ENCODE results near the gene FCRLB.
"Not testable (repeated sequence)": the region's sequence is repeated elsewhere in the genome, so short reads cannot be mapped to it uniquely, and the experiment has no call there.

FCRLB gene

DNA sequence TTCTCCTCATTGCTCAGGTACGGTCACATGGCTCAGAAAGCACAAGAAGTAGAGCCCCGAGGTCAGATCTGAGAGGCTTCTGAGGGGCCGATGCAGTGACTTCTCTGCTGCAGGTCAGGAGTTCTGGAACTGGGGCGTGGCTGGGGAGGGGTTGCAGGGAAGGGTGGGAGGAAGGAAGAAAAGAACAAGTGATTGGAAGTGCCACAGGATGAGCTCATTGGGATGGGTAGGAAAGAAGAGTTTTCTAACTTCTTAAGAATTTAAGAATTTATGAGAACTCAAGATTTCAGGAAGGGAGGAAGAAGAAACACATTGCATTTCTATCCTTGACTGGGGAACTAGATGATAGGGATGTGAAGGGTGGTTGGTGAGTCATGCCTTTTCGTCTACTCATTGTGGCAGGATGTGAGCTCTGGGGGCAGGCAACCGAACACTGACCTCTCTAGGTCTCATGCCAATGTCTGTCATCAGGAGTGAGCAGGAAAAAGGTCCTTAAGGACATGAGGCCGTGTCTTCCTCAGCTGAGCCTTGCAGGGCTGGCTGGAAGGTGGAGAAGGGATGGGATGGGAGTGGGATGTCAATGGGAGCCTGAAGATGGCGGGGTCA lies 497 bp downstream of the FCRLB start:
- no peak for DNase-seq

DNA sequence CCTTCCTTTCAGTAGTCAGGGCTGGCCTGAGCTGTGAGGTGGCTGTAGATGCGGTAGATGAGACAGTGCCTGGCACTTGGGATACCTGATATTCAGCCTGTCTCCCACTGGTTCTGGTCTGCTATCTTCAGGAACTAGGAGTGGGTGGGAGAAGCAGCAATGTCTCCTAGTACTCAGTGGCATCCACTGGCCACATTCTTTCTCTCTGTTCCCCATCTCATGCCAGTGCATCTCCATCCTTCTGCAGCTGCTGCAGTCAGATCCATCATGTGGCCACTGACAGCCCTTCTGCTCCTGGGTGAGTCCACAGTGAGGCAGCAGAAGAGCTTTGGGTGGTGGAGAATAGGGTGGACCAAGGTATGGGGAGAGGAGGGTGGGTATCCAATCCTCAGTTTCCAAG lies 1.1 kb downstream of the FCRLB start:
- no peak for DNase-seq

DNA sequence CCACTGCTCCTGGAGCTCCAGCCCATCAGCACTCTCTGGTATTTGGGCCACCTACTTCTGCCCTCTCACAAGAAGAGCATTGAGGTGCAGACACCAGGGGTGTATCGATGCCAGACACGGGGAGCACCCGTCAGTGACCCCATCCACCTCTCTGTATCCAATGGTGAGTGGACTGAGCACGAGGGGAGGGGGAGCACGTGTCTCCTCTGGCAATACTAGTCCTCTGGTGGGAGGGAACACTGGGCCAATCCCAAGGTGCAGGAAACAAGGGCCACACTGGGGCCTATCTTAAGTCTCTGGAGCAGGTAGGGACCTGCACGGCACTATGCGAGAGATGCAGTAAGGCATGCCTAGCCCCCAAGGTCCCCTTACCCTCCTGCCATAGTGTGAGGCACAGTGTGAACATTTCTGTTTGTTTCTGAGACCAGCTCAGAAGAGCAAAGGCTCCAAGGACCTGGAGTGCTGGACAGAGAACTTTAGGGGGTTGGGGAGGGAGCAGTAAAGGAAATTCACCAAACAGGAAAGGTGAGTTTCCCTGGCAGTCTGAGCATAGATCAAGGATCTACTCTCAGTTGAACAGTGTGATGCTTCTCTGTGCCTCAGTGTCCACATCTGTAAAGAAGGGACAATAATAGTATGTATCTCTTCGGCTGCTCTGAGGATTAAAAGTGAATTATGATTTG lies 2.3 kb downstream of the FCRLB start:
- DNase-seq, result no peak

DNA sequence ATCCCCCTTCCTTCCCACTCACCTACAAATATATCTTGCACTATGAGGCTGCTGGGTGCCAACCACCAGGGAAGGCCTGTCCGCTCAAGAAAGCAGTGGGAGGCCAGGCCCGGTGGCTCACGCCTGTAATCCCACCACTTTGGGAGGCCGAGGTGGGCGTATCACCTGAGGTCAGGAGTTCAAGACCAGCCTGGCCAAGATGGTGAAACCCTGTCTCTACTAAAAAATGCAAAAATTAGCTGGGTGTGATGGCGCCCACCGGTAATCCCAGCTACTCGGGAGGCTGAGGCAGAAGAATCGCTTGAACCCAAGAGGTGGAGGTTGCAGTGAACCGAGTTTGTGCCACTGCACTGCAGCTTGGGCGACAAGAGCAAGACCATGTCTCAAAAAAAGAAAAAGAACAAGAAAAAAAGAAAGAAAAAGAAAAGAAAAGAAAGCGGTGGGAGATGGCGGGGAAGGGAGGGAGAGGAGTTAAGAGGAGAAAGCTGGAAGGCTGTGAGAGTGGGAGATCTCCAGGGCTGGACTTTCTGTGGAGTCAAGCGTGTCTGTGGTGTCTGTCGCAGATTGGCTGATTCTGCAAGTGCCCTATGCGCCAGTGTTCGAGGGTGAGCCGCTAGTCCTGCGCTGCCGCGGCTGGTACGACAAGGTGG lies 4.0 kb downstream of the FCRLB start:
- not testable (repeated sequence) for DNase-seq

DNA sequence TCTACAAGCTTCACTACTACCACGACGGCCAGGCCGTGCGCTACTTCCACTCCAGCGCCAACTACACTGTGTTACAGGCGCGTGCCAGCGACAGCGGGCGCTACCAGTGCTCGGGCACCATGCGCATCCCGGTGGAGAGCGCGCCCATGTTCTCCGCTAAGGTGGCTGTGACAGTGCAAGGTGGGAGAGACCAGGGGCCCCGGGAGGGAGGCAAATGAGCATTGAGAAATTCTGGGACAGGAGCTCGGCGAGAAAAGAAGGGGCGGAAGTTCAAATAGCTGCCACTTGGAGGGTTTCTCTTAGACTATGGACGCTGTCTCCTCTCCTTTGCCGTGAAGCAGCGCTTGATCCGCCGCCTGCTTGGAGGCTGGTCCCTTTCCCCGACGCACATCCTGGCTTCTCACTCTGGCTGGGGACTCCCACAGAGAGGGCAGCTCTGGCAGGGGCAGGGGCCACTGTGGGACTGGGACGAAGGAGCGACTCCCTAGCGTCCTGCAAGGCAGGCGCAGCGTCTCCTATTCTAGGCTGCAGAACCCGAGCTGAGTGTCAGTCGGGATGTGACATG lies 4.6 kb downstream of the FCRLB start:
- no peak for DNase-seq

DNA sequence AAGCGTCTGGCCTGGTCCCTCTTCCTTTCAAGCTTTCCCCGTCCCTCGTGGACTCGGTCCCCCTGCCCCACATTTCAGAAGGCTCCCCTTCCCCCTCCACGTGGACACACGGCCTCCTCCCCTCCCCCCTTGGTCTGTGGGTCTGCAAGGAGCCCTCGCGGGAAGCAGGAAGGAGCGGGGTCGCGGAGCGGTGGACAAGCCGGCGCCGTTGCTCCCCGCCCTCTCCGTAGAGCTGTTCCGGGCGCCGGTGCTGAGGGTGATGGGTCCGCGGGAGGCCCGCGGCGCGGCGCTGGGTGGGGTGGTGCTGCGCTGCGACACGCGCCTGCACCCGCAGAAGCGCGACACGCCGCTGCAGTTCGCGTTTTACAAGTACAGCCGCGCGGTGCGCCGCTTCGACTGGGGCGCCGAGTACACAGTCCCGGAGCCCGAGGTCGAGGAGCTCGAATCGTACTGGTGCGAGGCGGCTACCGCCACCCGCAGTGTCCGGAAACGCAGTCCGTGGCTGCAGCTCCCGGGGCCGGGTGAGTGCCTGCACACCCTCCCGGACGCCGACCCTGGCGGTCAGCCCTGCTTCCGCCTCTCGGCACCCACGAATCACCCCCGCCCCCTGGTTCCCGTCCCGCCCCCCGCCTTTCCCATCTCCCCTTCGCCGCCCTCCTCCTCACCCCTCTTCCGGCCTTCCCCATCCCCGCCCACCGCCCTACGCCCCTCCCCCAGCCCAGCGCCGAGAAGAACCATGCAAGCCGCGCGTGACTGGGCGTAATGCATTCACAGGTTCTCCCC lies 5.3 kb downstream of the FCRLB start:
- DNase-seq, result no peak

DNA sequence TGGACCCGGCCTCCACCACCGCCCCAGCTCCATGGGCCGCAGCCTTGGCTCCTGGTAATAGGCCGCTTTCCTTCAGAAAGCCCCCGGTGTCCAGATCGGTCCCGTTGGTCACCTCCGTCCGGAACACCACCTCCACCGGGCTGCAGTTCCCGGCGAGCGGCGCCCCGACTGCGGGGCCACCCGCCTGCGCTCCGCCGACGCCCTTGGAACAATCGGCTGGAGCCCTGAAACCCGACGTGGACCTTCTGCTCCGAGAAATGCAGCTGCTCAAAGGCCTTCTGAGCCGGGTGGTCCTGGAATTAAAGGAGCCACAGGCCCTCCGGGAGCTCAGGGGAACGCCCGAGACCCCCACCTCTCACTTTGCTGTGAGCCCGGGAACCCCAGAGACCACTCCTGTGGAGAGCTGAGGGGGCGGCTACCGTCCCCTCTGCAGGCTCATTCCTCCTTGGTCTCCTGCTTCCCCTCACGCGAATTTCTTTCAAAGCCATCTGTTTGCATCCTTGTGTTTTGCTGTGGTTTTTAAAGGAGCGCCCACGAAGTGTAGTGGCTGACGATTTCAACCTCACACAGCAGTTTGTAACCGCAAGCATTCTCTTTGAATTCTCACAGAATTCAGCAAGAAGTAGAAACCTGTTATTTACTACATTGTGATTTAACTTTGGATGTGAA lies 6.0 kb downstream of the FCRLB start:
- DNase-seq, result no peak

DNA sequence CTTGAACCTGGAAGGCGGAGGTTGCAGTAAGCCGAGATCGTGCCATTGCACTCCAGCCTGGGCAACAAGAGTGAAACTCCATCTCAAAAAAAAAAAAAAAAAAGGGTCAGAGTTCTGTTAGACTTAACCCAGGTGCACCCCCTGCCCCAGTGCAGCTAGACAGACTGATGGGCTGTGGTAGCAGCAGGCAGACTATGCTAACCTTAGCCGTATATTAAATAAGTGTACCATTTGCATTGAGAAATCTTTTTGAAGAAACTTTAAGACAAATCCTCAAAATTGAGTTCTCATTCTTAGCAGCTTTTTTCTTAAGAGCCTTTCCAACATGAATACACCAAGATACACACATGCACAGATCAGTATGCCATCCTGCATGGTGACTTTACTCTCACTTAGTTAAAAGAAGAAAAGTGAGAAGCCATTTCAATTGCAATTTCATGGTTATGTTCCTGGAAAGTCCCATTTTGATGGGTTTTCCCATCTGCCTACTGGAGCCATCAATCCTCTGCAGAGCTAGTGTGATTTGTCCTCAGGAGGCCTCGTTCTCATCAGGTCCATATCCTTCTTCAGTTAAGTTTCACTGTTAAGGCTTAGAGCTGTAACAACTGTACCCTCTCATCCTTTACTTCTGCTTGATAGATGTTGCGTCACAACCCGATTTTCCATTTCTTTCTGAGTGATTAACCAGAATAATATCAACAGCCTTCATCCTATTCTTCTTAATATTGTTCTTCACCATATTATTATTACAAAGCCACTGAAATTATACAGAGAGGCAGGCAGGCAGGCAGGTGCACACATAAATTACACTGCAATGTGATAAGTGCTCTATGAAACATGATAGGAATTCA lies 7.3 kb downstream of the FCRLB start:
- DNase-seq, result no peak

DNA sequence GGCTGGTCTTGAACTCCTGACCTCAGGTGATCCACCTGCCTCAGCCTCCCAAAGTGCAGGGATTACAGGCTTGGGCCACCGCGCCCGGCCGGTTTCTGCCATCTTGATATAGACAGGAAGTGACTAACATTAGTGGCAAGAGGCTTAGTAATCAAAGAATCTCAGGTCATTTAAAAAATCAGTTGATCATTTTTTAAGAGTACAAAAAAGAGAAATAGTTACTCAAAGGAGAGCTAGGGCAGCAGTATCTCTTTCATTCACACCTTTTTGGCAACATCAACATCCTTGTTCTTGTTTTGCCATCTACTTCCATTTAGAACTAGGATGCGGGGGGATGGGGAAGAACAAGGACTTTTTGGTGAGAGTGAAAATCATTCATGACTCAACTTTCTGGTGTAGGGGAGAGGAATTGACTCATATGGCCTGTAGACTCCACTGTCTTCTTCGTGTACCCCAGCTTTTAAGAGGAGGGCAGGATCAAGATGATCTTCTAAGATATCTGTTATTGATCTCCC lies 8.8 kb downstream of the FCRLB start:
- no peak for DNase-seq

DNA sequence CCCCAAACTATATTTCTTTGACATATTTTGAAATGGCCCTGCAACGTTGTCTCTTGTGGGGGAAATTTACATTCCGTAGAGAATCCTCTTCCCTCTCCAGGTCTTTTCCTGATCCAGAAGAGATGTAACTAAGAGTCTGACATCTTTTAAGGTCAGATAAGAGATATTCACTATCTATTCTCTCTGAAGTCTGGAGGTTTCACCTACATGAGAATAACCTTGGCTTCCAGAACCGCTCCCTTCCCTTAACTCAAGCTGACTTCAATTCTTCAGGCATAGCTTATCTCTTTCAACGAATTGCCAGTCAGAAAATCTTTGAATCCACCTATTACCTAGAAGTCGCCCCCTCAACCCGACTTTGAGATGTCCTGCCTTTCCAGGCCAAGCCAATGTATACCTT lies 9.9 kb downstream of the FCRLB start:
- DNase-seq, result no peak

DNA sequence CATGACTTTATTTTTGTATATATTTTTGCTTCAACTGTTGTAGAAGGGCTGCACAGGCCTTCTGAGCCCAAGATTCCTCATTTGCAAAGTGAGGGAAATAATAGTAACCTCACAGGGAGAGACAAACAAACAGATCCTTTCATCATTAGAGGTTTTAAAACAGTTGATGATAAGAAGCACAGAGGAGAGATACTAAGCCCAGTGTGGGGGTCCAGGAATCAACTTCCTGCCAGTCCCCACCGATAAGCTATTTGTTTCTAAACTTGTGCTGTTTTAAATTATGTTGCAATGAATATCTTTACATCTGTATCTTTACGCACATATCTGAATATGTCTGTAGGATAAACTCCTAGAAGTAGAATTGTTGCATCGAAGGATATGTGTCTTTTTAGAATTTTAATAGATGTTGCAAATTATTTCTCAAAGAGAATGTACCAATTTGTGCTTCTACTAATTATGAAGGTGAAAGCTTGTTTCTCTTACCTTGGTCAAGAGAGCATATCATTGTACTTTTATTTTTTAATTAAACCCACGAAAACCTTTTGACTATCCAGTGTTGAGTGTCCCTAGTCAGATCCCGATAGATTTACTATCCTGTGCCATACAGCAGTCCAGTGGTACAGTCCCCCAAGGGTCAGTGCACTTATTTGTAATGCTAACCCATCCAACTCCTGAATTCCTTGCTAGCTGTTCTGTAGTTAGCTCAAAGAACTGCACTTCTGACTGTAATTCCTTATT lies 10.8 kb downstream of the FCRLB start:
- DNase-seq, result no peak

DNA sequence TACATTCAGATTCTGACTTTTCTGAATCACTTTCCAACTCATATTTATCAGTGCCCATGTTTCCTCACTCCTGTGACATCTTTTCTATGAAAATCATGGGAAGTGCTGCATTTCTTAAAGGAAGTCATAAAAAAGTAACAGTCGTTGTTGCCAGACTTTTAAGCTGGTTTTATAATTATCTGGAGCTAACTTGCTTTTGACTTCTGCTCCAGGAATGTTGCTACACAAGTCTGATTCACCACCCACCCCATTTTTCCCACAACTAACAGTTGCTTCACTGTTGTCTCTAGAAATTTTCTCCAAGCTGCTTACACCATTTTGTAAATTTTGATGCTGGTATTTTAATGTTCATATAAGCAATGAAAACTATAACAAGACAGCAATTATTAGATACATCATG lies 12.2 kb downstream of the FCRLB start:
- DNase-seq, result no peak

DNA sequence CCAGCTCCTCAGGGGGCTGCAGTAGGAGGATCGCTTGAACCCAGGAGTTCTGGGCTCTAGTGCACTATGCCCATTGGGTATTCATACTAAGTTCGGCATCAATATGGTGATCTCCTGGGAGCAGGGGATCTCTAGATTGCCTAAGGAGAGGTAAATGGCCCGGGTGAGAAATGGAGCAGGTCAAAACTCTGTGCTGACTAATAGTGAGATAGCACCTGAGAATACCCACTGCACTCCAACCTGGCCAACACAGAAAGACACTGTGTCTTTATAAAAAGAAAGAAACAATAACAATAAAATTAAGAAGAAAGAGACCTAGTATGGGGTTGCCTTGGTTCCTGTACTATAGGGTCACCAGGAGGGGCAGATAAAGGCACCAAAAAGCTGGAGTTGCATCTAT lies 14.5 kb downstream of the FCRLB start:
- no peak for DNase-seq

DNA sequence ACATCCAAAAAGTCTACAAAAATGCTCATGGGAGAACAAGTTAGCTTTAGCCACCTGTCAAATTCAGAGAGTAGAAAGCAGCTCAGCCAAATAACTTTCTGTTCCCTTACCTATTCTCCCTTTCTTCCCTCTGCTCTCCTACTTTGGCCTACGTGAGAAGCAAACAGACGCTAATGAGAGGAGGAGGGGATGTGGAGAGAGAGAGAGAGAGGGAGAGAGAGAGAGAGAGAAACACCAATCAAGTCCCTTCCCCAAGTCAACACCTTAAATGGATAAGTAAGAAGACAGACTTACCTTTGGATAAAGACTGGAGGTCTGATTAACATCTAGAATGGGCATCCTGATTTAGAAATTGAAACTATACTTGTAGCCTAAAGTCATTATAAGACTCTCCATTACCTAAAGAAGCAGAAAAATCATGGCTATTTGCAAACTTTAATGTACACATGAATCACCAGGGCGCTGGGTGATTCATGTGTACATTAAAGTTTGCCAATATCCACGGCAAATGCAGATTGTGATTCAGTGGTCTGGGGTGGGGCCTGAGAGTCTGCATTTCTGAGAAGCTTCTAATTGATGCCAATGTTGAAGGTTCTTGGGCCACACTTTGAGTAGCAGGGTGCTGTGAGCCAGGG lies 15.1 kb downstream of the FCRLB start:
- no peak for DNase-seq

DNA sequence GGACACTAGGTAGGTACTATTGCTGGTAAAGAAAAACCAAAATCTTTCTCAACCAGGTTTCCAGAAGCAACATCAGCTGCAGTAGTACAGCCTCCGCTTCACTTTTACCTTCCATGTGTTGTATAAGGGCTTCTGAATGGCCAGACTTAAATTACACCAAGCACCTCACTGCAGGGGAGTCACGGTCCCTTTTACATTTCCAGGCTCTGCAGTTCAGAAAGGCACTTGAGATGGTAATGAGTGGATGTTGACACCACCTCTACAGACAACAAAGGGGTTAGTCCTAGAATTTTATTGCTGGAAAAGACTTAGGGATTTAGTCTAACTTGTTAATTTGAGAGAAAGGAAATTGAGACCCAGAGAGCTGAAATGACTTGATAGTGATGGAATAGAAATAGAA lies 16.3 kb downstream of the FCRLB start:
- peak in 1 of 2 experiments; percentile 26 for DNase-seq

DNA sequence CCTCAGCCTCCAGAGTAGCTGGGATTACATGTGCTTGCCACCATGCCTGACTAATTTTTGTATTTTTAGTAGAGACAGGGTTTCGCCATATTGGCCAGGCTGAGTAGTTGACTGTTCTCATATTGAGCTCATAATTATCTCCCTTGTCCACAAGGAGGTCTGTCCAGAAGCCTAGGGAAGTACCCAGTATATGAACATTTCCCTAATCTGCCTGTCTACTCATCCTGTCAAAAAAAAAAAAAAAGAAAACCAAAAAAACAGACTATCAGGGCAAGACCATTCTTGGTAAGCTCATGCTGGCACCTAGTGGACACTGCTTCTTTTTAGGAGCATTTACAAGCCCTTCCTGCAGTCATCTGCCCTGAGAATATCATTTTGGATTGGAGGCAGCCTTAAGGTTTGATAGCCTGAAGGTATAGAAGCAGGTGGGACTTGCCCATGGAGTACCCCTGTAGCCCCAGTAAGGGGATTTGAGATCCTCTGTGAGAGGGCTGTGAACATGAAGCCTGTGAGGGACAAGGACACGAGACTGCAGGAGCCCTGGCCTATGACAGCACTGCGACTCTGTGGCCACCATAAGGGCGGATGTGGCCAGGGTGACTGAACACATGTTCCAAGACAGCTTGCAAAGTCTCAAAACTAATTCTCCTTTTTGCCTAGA lies 17.4 kb downstream of the FCRLB start:
- no peak for DNase-seq

DNA sequence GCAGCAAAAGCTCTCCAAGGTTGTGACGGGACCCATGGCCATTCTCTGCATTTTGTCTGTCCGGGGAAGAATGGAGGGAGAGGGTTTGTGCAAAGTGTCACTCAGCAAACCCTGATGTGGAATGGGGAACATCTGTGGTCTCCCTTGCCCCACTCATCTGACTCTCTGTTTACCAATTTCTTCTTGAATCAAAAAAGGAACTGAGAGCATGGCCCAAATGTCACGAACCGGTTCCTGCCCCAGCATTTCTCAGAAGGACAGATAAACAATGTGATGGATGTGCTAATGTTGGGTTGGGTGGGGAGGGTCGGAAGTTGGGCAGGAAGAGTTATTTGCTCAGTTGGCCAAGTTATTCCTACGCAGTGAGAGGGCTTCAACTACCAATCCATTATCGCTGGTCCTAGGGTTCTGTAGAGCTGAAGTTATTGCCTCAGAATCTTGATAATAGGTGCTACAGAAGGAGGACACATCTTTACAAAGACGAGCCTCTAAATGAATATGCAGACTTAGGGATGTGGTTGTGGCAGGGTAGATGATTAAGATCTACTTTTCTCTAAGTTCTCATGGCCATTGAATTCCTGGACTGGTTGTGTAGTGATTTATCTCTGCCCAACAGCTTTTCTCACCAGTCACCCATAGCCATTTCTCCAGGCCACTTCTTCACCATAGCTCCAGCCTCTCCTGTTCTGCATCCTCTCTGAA lies 18.7 kb downstream of the FCRLB start:
- no peak for DNase-seq

DNA sequence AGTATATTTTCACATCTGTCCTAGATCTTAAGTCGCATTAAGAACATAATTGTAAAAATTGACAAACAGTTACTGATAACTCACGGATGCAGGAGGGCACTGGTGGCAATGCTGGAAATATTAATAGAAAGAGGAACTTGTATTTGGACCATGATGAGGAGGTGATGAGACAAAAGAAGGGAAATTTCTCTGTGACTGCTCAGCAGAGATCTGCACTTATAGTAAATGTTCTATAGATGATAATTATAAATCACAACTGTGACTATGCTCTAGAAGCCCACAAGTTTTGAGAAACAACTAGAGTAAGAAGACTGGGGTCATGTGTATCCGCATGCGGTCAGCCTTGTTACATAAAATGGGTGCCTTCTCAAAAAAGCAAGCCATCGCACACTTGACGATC lies 19.6 kb downstream of the FCRLB start:
- no peak for DNase-seq

DNA sequence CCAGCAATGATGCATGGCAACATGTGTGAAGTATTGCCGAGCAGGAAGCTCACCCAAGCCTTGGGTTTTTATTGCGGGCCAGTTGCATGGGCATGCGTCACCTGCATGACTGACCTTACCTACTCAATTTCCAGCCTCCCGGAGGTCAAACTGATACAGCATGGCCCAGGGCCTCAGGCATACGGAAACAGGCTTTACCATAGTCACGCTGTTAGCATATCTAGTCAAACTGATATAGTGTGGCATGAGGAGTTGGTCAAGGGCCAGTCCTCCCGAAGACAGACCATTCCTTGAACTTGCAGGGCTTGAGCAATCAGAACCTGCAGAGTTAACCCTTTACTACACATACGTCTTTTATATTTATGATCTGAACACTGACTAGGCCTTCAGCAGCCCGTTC lies 21.9 kb downstream of the FCRLB start:
- no peak for DNase-seq
